Measurements from ENCODE around the gene A1BG. TPM values are rescaled to one million over a fixed set of nuclear protein-coding genes. Genes with fewer than 3 reads are reported as not detected.

The A1BG gene
- total RNA-seq, 2 donors from 2014 or later, result 6.2 to 11.5 TPM

GRCh38 chr19:58336820-58337219 lies 16.5 kb downstream of the A1BG start:
- no peaks in the 10 kb centered on the region for H3K4me1 ChIP-seq
- intact Hi-C loops (cut with DNase I), result no loop called here
- ATAC-seq, result no peak
- H3K36me3 ChIP-seq (replicated peaks in 1 of 2; ENCODE audit: insufficient read depth in 1 of 2, low read depth in 2 of 2), result peaks cover 0 to 2% of the 10 kb centered on the region in 2 donors
- no peaks in the 10 kb centered on the region for H3K9me3 ChIP-seq
- no peaks in the 10 kb centered on the region for H3K27me3 ChIP-seq
- TF ChIP-seq CTCF (IDR thresholded peaks at IDR 0.05) (no peak), POLR2A (IDR thresholded peaks at IDR 0.05) (no peak)
- H3K27ac ChIP-seq, result no peak overlapping the region
- WGBS, 2 donors, result 90 to 98% methylated on average over 4 of the region's 4 CpGs
- DNase-seq, result no peak
- no peak overlapping the region for H3K4me3 ChIP-seq

GRCh38 chr19:58336216-58336615 lies 17.1 kb downstream of the A1BG start:
- Histone ChIP-seq H3K27me3 (no peaks in the 10 kb centered on the region), H3K36me3 (replicated peaks in 1 of 2; ENCODE audit: insufficient read depth in 1 of 2, low read depth in 2 of 2) (peaks cover 0 to 2% of the 10 kb centered on the region in 2 donors), H3K9me3 (no peaks in the 10 kb centered on the region), H3K4me1 (no peaks in the 10 kb centered on the region), H3K27ac (no peak overlapping the region), H3K4me3 (no peak overlapping the region)
- WGBS, 2 donors, result 84 to 89% methylated on average over 1 of the region's 1 CpG
- intact Hi-C loops (cut with DNase I), result no loop called here
- TF ChIP-seq CTCF (IDR thresholded peaks at IDR 0.05) (no peak), POLR2A (IDR thresholded peaks at IDR 0.05) (no peak)
- ATAC-seq (no peak), DNase-seq (no peak)

- Histone ChIP-seq H3K4me1 (no peaks in the 10 kb centered on the region), H3K4me3 (no peak overlapping the region), H3K27me3 (no peaks in the 10 kb centered on the region), H3K36me3 (replicated peaks in 1 of 2; ENCODE audit: insufficient read depth in 1 of 2, low read depth in 2 of 2) (peaks cover 0 to 2% of the 10 kb centered on the region in 2 donors), H3K27ac (no peak overlapping the region), H3K9me3 (no peaks in the 10 kb centered on the region)
- ATAC-seq (no peak), DNase-seq (no peak)
- TF ChIP-seq CTCF (IDR thresholded peaks at IDR 0.05) (no peak), POLR2A (IDR thresholded peaks at IDR 0.05) (no peak)
- intact Hi-C loops (cut with DNase I), result no loop called here
- 79% methylated on average over 3 of the region's 3 CpGs; no CpG with 5 or more reads in 1 of the 2 donors for WGBS, 2 donors
Observed at GRCh38 chr19:58335630-58336029, 17.7 kb downstream of the A1BG start.

- H3K4me1 ChIP-seq, result no peaks in the 10 kb centered on the region
- H3K27ac ChIP-seq, result no peak overlapping the region
- no peaks in the 10 kb centered on the region for H3K9me3 ChIP-seq
- TF ChIP-seq POLR2A (IDR thresholded peaks at IDR 0.05), result no peak
- TF ChIP-seq CTCF (IDR thresholded peaks at IDR 0.05), result no peak
- H3K27me3 ChIP-seq, result no peaks in the 10 kb centered on the region
- H3K36me3 ChIP-seq (replicated peaks in 1 of 2; ENCODE audit: insufficient read depth in 1 of 2, low read depth in 2 of 2), result peaks cover 0 to 2% of the 10 kb centered on the region in 2 donors
- no peak for ATAC-seq
- 87 to 94% methylated on average over 12 to 13 of the region's 19 CpGs for WGBS, 2 donors
- intact Hi-C loops (cut with DNase I), result no loop called here
- DNase-seq, result no peak
- no peak overlapping the region for H3K4me3 ChIP-seq
Observed at GRCh38 chr19:58334691-58335249, 18.5 kb downstream of the A1BG start.

- ATAC-seq, result no peak
- WGBS, 2 donors, result 82 to 89% methylated on average over 1 of the region's 1 CpG
- no peak overlapping the region for H3K4me3 ChIP-seq
Observed at GRCh38 chr19:58332697-58333096, 20.6 kb downstream of the A1BG start.

More at GRCh38 chr19:58332697-58333096, 20.6 kb downstream of the A1BG start:
- no peaks in the 10 kb centered on the region for H3K9me3 ChIP-seq
- DNase-seq, result no peak
- no peaks in the 10 kb centered on the region for H3K36me3 ChIP-seq (replicated peaks in 1 of 2; ENCODE audit: insufficient read depth in 1 of 2, low read depth in 2 of 2)
- no peak for TF ChIP-seq POLR2A (IDR thresholded peaks at IDR 0.05)
- TF ChIP-seq CTCF (IDR thresholded peaks at IDR 0.05), result no peak
- H3K27ac ChIP-seq, result no peak overlapping the region
- no peaks in the 10 kb centered on the region for H3K27me3 ChIP-seq
- H3K4me1 ChIP-seq, result peaks cover 8% of the 10 kb centered on the region
- intact Hi-C loops (cut with DNase I), result no loop called here
